Endothelial cell of umbilical vein (primary cell): ENCODE results near the gene SLCO2B1. TPM values are rescaled to one million over a fixed set of nuclear protein-coding genes. Genes with fewer than 3 reads are reported as not detected.

ENCODE experiments used
- BruUV-seq: library from RNA; stranded (reverse); fragments of 400-500 nt; replicated peaks from 2 replicates; lab custom pipeline; 2021; lab: Mats Ljungman, UMichigan
- CTCF ChIA-PET: fragments of 300-600, 350-600 bp; sonication (Branson Sonifier 250); formaldehyde crosslinking; loops from one replicate; lab custom pipeline; 2021; ENCODE audit warnings: antibody characterized with exemption, inconsistent platforms; lab: Charles Lee
- POLR2A ChIA-PET: fragments of 300-600, 350-600 bp; sonication (Branson Sonifier 250); formaldehyde crosslinking; loops from one replicate; lab custom pipeline; 2021; ENCODE audit warnings: antibody characterized with exemption, inconsistent platforms; lab: Charles Lee
- DNase-seq: peaks from one replicate; pipeline ENCODE4 v3.0.0-alpha.2; 2011; ENCODE audit warnings: low read depth, low spot score
- FAIRE-seq: peaks from 2 replicates; lab custom pipeline; 2011; peaks lifted over from hg19 to GRCh38; lab: Jason Lieb, UNC
- H2AFZ ChIP-seq: 2 replicates; pipeline ENCODE4 v1.6.0; 2012; ENCODE audit warnings: low read depth, low read length, control low read depth, inconsistent platforms
- H3K27ac ChIP-seq: 2 replicates; pipeline ENCODE4 v1.5.1; 2011; ENCODE audit warnings: low read depth, mild to moderate bottlenecking, control low read depth, low read length, moderate library complexity; ENCODE audit not compliant: insufficient read depth
- H3K27me3 ChIP-seq, 2 experiments: 2 replicates each; pipeline versions ENCODE4 v1.6.0 to v1.6.1; 2011; ENCODE audit warnings: low read length in 2 of 2, mixed read lengths in 1 of 2; ENCODE audit not compliant: control insufficient read depth in 2 of 2, insufficient read depth in 2 of 2
- H3K36me3 ChIP-seq, 2 experiments: 2 replicates in 1 of 2; 3 replicates in 1 of 2; pipeline ENCODE4 v1.5.1; 2011; ENCODE audit warnings: low read length in 2 of 2, mild to moderate bottlenecking in 1 of 2, moderate library complexity in 1 of 2; ENCODE audit not compliant: control insufficient read depth in 2 of 2, insufficient read depth in 2 of 2; ENCODE audit errors: extremely low read depth in 1 of 2
- H3K4me1 ChIP-seq: 3 replicates; pipeline ENCODE4 v1.5.1; 2011; ENCODE audit warnings: mild to moderate bottlenecking, low read length; ENCODE audit not compliant: control insufficient read depth, insufficient read depth; ENCODE audit errors: extremely low read depth
- H3K4me2 ChIP-seq: 2 replicates; pipeline ENCODE4 v1.6.1; 2011; ENCODE audit warnings: low read length, control low read depth, mixed read lengths; ENCODE audit not compliant: insufficient read depth
- H3K4me3 ChIP-seq, 3 experiments: fragments of 200-600 bp in 1 of 3; sonication (generic), shearing (Covaris generic) in 1 of 3; replicated peaks in 1 of 3; 2 replicates each; pipeline ENCODE4 v1.5.1; 2011 to 2016; ENCODE audit warnings: control low read depth in 3 of 3, low read length in 3 of 3, mild to moderate bottlenecking in 2 of 3, inconsistent platforms in 1 of 3, low read depth in 1 of 3, moderate library complexity in 1 of 3; ENCODE audit not compliant: insufficient read depth in 1 of 3
- H3K79me2 ChIP-seq: 2 replicates; pipeline ENCODE4 v1.6.0; 2012; ENCODE audit warnings: low read length, inconsistent platforms; ENCODE audit not compliant: control insufficient read depth, insufficient read depth
- H3K9ac ChIP-seq: replicated peaks from 2 replicates; pipeline ENCODE3; 2011; ENCODE audit warnings: low read length, control low read depth; ENCODE audit not compliant: insufficient read depth; ENCODE audit errors: extremely low read depth
- H3K9me1 ChIP-seq: replicated peaks from 3 replicates; pipeline ENCODE4 v1.6.0; 2011; ENCODE audit warnings: mild to moderate bottlenecking, low read length; ENCODE audit not compliant: control insufficient read depth, insufficient read depth; ENCODE audit errors: extremely low read depth
- H3K9me3 ChIP-seq: replicated peaks from 2 replicates; pipeline ENCODE4 v1.5.1; 2012; ENCODE audit warnings: low read length, inconsistent platforms; ENCODE audit not compliant: control insufficient read depth, insufficient read depth
- H4K20me1 ChIP-seq: replicated peaks from 2 replicates; pipeline ENCODE3; 2011; ENCODE audit warnings: mild to moderate bottlenecking, low read length; ENCODE audit not compliant: control insufficient read depth, insufficient read depth; ENCODE audit errors: extremely low read depth
- EZH2 ChIP-seq: IDR thresholded peaks from 2 replicates; pipeline ENCODE4 v1.6.1; 2012; ENCODE audit warnings: borderline replicate concordance, low read depth, mild to moderate bottlenecking, moderate library complexity, low read length, inconsistent platforms; ENCODE audit not compliant: severe bottlenecking
- FOS ChIP-seq: IDR thresholded peaks from 2 replicates; pipeline ENCODE4 v1.6.1; 2011; ENCODE audit warnings: mild to moderate bottlenecking, low read length, moderate library complexity, borderline replicate concordance; ENCODE audit not compliant: insufficient read depth
- GATA2 ChIP-seq: IDR thresholded peaks from 2 replicates; pipeline ENCODE4 v1.7.0; 2011; ENCODE audit warnings: low read depth, mild to moderate bottlenecking, moderate library complexity, mixed read lengths, low read length; ENCODE audit not compliant: insufficient read length, insufficient read depth
- JUN ChIP-seq: IDR thresholded peaks from 2 replicates; pipeline ENCODE4 v1.6.1; 2011; ENCODE audit warnings: borderline replicate concordance, low read depth; ENCODE audit not compliant: insufficient read length, insufficient read depth
- MYC ChIP-seq: IDR thresholded peaks from one replicate; pipeline ENCODE4 v1.6.1; 2011; ENCODE audit warnings: mild to moderate bottlenecking, low read depth, low read length
- POLR2A ChIP-seq: IDR thresholded peaks from 2 replicates; pipeline ENCODE4 v1.6.1; 2012; ENCODE audit warnings: low read depth, mild to moderate bottlenecking, control low read depth, low read length
- POLR2AphosphoS5 ChIP-seq: IDR thresholded peaks from 2 replicates; pipeline ENCODE4 v1.6.1; 2012; ENCODE audit warnings: low read depth, mild to moderate bottlenecking, control low read depth, low read length, moderate library complexity; ENCODE audit not compliant: insufficient read depth
- dilution Hi-C: fragments of 300-500 bp; cut with MboI; formaldehyde crosslinking; loops from one replicate; pipeline ENCODE4 v1.15.0; 2019; ENCODE audit warnings: low sequenced_read_pairs; ENCODE audit not compliant: extremely low pct_ligation_motif_present
- intact Hi-C: fragments of 100-400 bp; cut with micrococcal nuclease; formaldehyde crosslinking; loops from one replicate; pipeline ENCODE4 v1.10.0; 2022
- polyA plus RNA-seq, 4 experiments: library from polyadenylated mRNA; depleted of rRNA in 3 of 4; stranded (reverse) in 3 of 4; unstranded in 1 of 4; fragments of >200 nt; gene quantifications; 2 replicates each; pipeline versions ENCODE4 v1.2.1 to v1.2.3, GENCODE V29; 2011 to 2012; ENCODE audit warnings: missing spikeins in 1 of 4
- total RNA-seq: library from RNA; stranded (reverse); gene quantifications from 2 replicates; pipeline ENCODE4 v1.2.3, GENCODE V29; 2021
- TF ChIP-seq, protein P1 (sequence below), 2 donors: IDR thresholded peaks; 1 replicate in 1 of 2; 2 replicates in 1 of 2; pipeline ENCODE4 v1.5.1; 2011; ENCODE audit warnings: low read length in 2 of 2, mild to moderate bottlenecking in 2 of 2, moderate library complexity in 2 of 2, control low read depth in 1 of 2, inconsistent platforms in 1 of 2, low read depth in 1 of 2; ENCODE audit not compliant: insufficient read depth in 1 of 2; ENCODE audit errors: extremely low read depth in 1 of 2
- TF ChIP-seq, protein P2 (sequence below): IDR thresholded peaks from 2 replicates; pipeline ENCODE4 v1.6.1; 2011; ENCODE audit not compliant: insufficient read depth, insufficient read length

SLCO2B1 gene
- total and polyA plus RNA-seq, 2 donors (not counting 3 experiments of a cell fraction or from before 2014, with no cell fraction given): 0.04 TPM; not detected in 1

DNA sequence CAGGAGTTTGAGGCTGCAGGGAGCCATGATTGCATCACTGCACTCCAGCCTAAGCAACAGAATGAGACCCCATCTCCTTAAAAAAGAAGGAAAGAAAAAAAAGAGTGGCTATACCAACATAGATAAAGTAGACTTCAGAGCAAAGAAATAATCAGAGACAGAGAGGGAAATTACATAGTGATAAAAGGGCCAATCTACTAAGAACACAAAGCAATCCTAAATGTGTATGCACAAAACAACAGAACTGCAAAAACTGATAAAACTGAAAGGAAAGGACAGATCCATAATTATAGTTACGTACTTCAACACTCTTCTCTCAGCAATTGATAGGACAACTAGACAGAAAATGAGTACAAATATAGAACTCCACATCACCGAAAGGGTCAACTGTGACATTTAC is 36.4 kb upstream of the SLCO2B1 start:
- H3K36me3 ChIP-seq: no peaks in the 10 kb centered on the region
- BruUV-seq: no TSS peak
- no peaks in the 10 kb centered on the region for H4K20me1 ChIP-seq
- no peaks in the 10 kb centered on the region for H3K4me1 ChIP-seq
- H2AFZ ChIP-seq: no peak overlapping the region
- FAIRE-seq (no peak), DNase-seq (no peak)
- no peak overlapping the region for H3K4me3 ChIP-seq
- H3K9ac ChIP-seq: no peak overlapping the region
- ChIA-PET CTCF (no interaction called here), POLR2A (no interaction called here)
- intact Hi-C loops: no loop called here
- TF ChIP-seq JUN: no peak
- H3K27ac ChIP-seq: no peak overlapping the region
- peaks cover 9 to 10% of the 10 kb centered on the region in 2 experiments for H3K27me3 ChIP-seq
- H3K4me2 ChIP-seq: no peak overlapping the region
- no peaks in the 10 kb centered on the region for H3K79me2 ChIP-seq
- H3K9me3 ChIP-seq: no peaks in the 10 kb centered on the region
- dilution Hi-C loops: no loop called here
- H3K9me1 ChIP-seq: no peaks in the 10 kb centered on the region

DNA sequence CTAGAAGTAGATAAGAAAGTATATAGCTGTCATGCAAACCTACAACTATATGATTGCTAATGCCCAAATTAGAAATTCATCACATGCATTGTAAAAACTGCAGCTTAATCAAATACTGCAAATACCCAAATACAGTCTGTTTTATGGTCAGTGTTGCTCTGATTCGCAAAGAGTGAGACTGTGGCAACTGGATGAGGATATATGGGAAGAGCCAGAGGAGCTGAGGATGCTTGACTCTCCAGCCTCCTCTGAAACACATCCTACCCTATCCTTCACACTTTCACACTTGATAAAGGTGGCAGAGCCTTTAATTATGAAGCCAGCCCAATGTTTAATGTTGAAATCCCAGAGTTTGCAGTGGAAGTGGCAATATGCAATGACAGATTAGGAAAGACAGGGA is 32.3 kb upstream of the SLCO2B1 start:
- Histone ChIP-seq H3K79me2 (no peaks in the 10 kb centered on the region), H3K27ac (no peak overlapping the region), H3K9me3 (no peaks in the 10 kb centered on the region), H3K4me2 (no peak overlapping the region), H3K36me3 (no peaks in the 10 kb centered on the region), H3K9me1 (no peaks in the 10 kb centered on the region), H2AFZ (no peak overlapping the region), H3K4me1 (no peaks in the 10 kb centered on the region), H3K4me3 (no peak overlapping the region), H3K27me3 (peaks cover 3 to 4% of the 10 kb centered on the region in 2 experiments), H3K9ac (no peak overlapping the region), H4K20me1 (no peaks in the 10 kb centered on the region)
- FAIRE-seq (no peak), DNase-seq (no peak)
- dilution Hi-C loops: no loop called here
- CTCF ChIA-PET: interaction anchor here (0.8 to 1.4 kb wide), 3 partner anchors 11 to 86 kb away, joined by 3 to 4 read pairs (median 3); no protein-coding TSS in a partner anchor
- TF ChIP-seq, protein P1, sequence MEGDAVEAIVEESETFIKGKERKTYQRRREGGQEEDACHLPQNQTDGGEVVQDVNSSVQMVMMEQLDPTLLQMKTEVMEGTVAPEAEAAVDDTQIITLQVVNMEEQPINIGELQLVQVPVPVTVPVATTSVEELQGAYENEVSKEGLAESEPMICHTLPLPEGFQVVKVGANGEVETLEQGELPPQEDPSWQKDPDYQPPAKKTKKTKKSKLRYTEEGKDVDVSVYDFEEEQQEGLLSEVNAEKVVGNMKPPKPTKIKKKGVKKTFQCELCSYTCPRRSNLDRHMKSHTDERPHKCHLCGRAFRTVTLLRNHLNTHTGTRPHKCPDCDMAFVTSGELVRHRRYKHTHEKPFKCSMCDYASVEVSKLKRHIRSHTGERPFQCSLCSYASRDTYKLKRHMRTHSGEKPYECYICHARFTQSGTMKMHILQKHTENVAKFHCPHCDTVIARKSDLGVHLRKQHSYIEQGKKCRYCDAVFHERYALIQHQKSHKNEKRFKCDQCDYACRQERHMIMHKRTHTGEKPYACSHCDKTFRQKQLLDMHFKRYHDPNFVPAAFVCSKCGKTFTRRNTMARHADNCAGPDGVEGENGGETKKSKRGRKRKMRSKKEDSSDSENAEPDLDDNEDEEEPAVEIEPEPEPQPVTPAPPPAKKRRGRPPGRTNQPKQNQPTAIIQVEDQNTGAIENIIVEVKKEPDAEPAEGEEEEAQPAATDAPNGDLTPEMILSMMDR (IDR thresholded peaks at IDR 0.05; ENCODE audit: extremely low read depth in 1 of 2, insufficient read depth in 1 of 2, low read depth in 1 of 2, low read length in 2 of 2): no peak
- TF ChIP-seq POLR2AphosphoS5: no peak
- TF ChIP-seq POLR2A: no peak
- TF ChIP-seq GATA2: no peak
- TF ChIP-seq FOS: no peak
- TF ChIP-seq, protein P2, sequence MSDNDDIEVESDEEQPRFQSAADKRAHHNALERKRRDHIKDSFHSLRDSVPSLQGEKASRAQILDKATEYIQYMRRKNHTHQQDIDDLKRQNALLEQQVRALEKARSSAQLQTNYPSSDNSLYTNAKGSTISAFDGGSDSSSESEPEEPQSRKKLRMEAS: no peak
- no peak for TF ChIP-seq MYC
- no peak for TF ChIP-seq EZH2
- no peak for TF ChIP-seq JUN
- no TSS peak for BruUV-seq
- POLR2A ChIA-PET: no interaction called here
- intact Hi-C loops: no loop called here
